LHCN-M2 (cell line): Measurements from ENCODE around the gene TRIO. TPM values are rescaled to one million over a fixed set of nuclear protein-coding genes. Genes with fewer than 3 reads are reported as not detected.
A peak's percentile ranks its signal among the peaks of the same experiment; 100 is the strongest.
"Not testable (repeated sequence)": the region's sequence is repeated elsewhere in the genome, so short reads cannot be mapped to it uniquely, and the experiment has no call there.

Experiments used
- DNase-seq: peaks from one replicate; pipeline ENCODE4 v3.0.0-alpha.2; 2012; ENCODE audit warnings: low read depth
- total RNA-seq: library from RNA; depleted of rRNA; stranded (reverse); fragments of >200 nt; gene quantifications from 2 replicates; pipeline ENCODE4 v1.2.3, GENCODE V29; 2014

TRIO gene
- total RNA-seq, 1 experiment from 2014 or later = 168 TPM

GRCh38 chr5:14379739-14380497 is 236.8 kb downstream of the TRIO start:
- DNase-seq = no peak

- no peak for DNase-seq
Observed at GRCh38 chr5:14380712-14381111, 237.6 kb downstream of the TRIO start.

- DNase-seq = no peak
Observed at GRCh38 chr5:14382640-14383039, 239.5 kb downstream of the TRIO start.

GRCh38 chr5:14383923-14384322 is 240.8 kb downstream of the TRIO start:
- DNase-seq = no peak

GRCh38 chr5:14385019-14385418 is 241.9 kb downstream of the TRIO start:
- DNase-seq = no peak

- no peak for DNase-seq
Observed at GRCh38 chr5:14386884-14387624, 243.9 kb downstream of the TRIO start.

GRCh38 chr5:14388741-14389140 is 245.6 kb downstream of the TRIO start:
- no peak for DNase-seq

- DNase-seq = not testable (repeated sequence)
Observed at GRCh38 chr5:14392552-14392951, 249.4 kb downstream of the TRIO start.

GRCh38 chr5:14394365-14394764 is 251.2 kb downstream of the TRIO start:
- no peak for DNase-seq

GRCh38 chr5:14395411-14395810 is 252.3 kb downstream of the TRIO start:
- no peak for DNase-seq

- DNase-seq = no peak
Observed at GRCh38 chr5:14396066-14396465, 252.9 kb downstream of the TRIO start.

GRCh38 chr5:14396737-14397136 is 253.6 kb downstream of the TRIO start:
- DNase-seq = no peak

- DNase-seq = peak; percentile 56
Observed at GRCh38 chr5:14397717-14398116, 254.6 kb downstream of the TRIO start.

- peak; percentile 74 for DNase-seq
Observed at GRCh38 chr5:14399054-14399692, 256.0 kb downstream of the TRIO start.

GRCh38 chr5:14400085-14400484 is 256.9 kb downstream of the TRIO start:
- DNase-seq = peak; percentile 66

GRCh38 chr5:14400611-14401010 is 257.5 kb downstream of the TRIO start:
- no peak for DNase-seq

- no peak for DNase-seq
Observed at GRCh38 chr5:14401639-14402038, 258.5 kb downstream of the TRIO start.

GRCh38 chr5:14402424-14402823 is 259.3 kb downstream of the TRIO start:
- no peak for DNase-seq

- DNase-seq = no peak
Observed at GRCh38 chr5:14404780-14405179, 261.6 kb downstream of the TRIO start.

GRCh38 chr5:14405267-14405666 is 262.1 kb downstream of the TRIO start:
- DNase-seq = no peak

GRCh38 chr5:14405706-14406553 is 262.8 kb downstream of the TRIO start:
- DNase-seq = no peak

- peak; percentile 96 for DNase-seq
Observed at GRCh38 chr5:14406554-14406849, 263.4 kb downstream of the TRIO start.
